Hepatocyte (in vitro differentiated cells): ENCODE results near the gene FBXO11. TPM values are rescaled to one million over a fixed set of nuclear protein-coding genes. Genes with fewer than 3 reads are reported as not detected.
A peak's percentile ranks its signal among the peaks of the same experiment; 100 is the strongest.
"Not testable (repeated sequence)": the region's sequence is repeated elsewhere in the genome, so short reads cannot be mapped to it uniquely, and the experiment has no call there.

Experiments used
- DNase-seq: peaks from one replicate; pipeline ENCODE4 v3.0.0-alpha.2; 2016; ENCODE audit warnings: low spot score
- H2AFZ ChIP-seq: fragments of 200-600 bp; sonication (generic); 2 replicates; pipeline ENCODE4 v1.6.0; 2016; ENCODE audit warnings: antibody characterized with exemption, mild to moderate bottlenecking
- H3K27ac ChIP-seq: fragments of 200-600 bp; sonication (generic); 2 replicates; pipeline ENCODE4 v1.5.1; 2016; ENCODE audit warnings: mild to moderate bottlenecking
- H3K27me3 ChIP-seq: fragments of 200-600 bp; sonication (generic); 2 replicates; pipeline ENCODE4 v1.6.1; 2016
- H3K36me3 ChIP-seq: fragments of 200-600 bp; sonication (generic); replicated peaks from 2 replicates; pipeline ENCODE4 v1.5.1; 2016; ENCODE audit warnings: low read depth; ENCODE audit not compliant: insufficient read depth
- H3K4me1 ChIP-seq: fragments of 200-600 bp; sonication (generic); 2 replicates; pipeline ENCODE4 v1.5.1; 2016; ENCODE audit warnings: mild to moderate bottlenecking, moderate library complexity; ENCODE audit not compliant: insufficient read depth
- H3K4me2 ChIP-seq: fragments of 200-600 bp; sonication (generic); 2 replicates; pipeline ENCODE4 v1.6.0; 2016
- H3K4me3 ChIP-seq: fragments of 200-600 bp; sonication (generic); 2 replicates; pipeline ENCODE4 v1.5.1; 2016; ENCODE audit warnings: mild to moderate bottlenecking
- H3K79me2 ChIP-seq: fragments of 200-600 bp; sonication (generic); 2 replicates; pipeline ENCODE4 v1.6.0; 2017; ENCODE audit warnings: mild to moderate bottlenecking
- H3K9me2 ChIP-seq: fragments of 200-600 bp; sonication (generic); replicated peaks from 2 replicates; pipeline ENCODE4 v1.6.0; 2017; ENCODE audit warnings: mild to moderate bottlenecking; ENCODE audit not compliant: insufficient read depth
- H3K9me3 ChIP-seq: fragments of 200-600 bp; sonication (generic); 2 replicates; pipeline ENCODE4 v1.5.1; 2016; ENCODE audit warnings: low read depth, mild to moderate bottlenecking
- H4K20me1 ChIP-seq: fragments of 200-600 bp; sonication (generic); 2 replicates; pipeline ENCODE4 v1.6.0; 2016; ENCODE audit warnings: mild to moderate bottlenecking; ENCODE audit not compliant: insufficient read depth, poor library complexity, severe bottlenecking
- EZH2 ChIP-seq: fragments of 200-600 bp; sonication (generic); IDR thresholded peaks from 2 replicates; pipeline ENCODE4 v1.6.1; 2016; ENCODE audit warnings: antibody characterized with exemption, mild to moderate bottlenecking, borderline replicate concordance
- EZH2phosphoT487 ChIP-seq: fragments of 200-600 bp; sonication (generic); IDR thresholded peaks from one replicate; pipeline ENCODE4 v1.6.1; 2018; ENCODE audit warnings: antibody characterized with exemption, mild to moderate bottlenecking, low read depth, moderate library complexity; ENCODE audit not compliant: unreplicated experiment, severe bottlenecking
- WGBS: methylation state at CpG from one replicate; pipeline ENCODE4 v1.1.6; 2016; ENCODE audit warnings: low lambda C conversion rate; ENCODE audit errors: missing lambda C conversion rate; 5-methylcytosine and 5-hydroxymethylcytosine counted together
- polyA plus RNA-seq: library from polyadenylated mRNA; unstranded; fragments of >200 nt; fragmentation: Nextera tagmentation; extraction: Ambion mirVana; gene quantifications from 2 replicates; pipeline ENCODE4 v1.2.1, GENCODE V29; 2016
- total RNA-seq: library from RNA; depleted of rRNA; stranded (reverse); fragments of >200 nt; gene quantifications from 2 replicates; pipeline ENCODE4 v1.2.3, GENCODE V29; 2014
- TF ChIP-seq, protein P1 (sequence below): fragments of 200-600 bp; sonication (generic); IDR thresholded peaks from 2 replicates; pipeline ENCODE4 v1.5.1; 2016; ENCODE audit warnings: antibody characterized with exemption, mild to moderate bottlenecking; ENCODE audit not compliant: poor library complexity

Gene FBXO11
- total and polyA plus RNA-seq, 2 experiments from 2014 or later: 22.4 to 63.9 TPM

DNA sequence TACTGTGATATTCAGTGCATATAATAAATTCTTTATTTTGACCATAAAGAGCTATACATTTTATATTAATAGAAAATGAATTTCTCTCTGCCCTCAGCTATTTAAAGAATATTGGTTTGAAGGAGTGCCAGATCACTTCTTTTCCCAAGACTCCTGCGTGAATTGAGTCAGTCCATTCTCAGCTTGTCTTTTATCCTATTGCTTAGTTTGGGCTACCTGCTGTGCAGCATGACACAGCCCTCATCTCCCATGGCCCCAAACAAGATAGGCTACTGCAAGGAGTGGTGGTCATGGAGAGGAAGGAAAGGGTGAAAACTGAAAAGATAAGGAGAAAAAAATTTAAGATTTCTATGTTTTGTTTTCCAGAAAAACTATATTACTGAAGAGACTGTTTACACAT lies 10.1 kb upstream of the FBXO11 start:
- no peaks in the 10 kb centered on the region for H3K9me3 ChIP-seq
- WGBS: 83% methylated on average over 1 of the region's 1 CpG
- no peak overlapping the region for H2AFZ ChIP-seq
- TF ChIP-seq EZH2phosphoT487: no peak
- TF ChIP-seq EZH2: no peak
- TF ChIP-seq, protein P1, sequence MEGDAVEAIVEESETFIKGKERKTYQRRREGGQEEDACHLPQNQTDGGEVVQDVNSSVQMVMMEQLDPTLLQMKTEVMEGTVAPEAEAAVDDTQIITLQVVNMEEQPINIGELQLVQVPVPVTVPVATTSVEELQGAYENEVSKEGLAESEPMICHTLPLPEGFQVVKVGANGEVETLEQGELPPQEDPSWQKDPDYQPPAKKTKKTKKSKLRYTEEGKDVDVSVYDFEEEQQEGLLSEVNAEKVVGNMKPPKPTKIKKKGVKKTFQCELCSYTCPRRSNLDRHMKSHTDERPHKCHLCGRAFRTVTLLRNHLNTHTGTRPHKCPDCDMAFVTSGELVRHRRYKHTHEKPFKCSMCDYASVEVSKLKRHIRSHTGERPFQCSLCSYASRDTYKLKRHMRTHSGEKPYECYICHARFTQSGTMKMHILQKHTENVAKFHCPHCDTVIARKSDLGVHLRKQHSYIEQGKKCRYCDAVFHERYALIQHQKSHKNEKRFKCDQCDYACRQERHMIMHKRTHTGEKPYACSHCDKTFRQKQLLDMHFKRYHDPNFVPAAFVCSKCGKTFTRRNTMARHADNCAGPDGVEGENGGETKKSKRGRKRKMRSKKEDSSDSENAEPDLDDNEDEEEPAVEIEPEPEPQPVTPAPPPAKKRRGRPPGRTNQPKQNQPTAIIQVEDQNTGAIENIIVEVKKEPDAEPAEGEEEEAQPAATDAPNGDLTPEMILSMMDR: no peak
- no peaks in the 10 kb centered on the region for H3K36me3 ChIP-seq
- H3K4me2 ChIP-seq: no peak overlapping the region
- no peaks in the 10 kb centered on the region for H4K20me1 ChIP-seq
- no peaks in the 10 kb centered on the region for H3K9me2 ChIP-seq
- H3K27ac ChIP-seq: no peak overlapping the region
- no peak for DNase-seq
- H3K4me3 ChIP-seq: no peak overlapping the region
- H3K27me3 ChIP-seq: no peaks in the 10 kb centered on the region
- no peaks in the 10 kb centered on the region for H3K79me2 ChIP-seq
- H3K4me1 ChIP-seq: no peaks in the 10 kb centered on the region

DNA sequence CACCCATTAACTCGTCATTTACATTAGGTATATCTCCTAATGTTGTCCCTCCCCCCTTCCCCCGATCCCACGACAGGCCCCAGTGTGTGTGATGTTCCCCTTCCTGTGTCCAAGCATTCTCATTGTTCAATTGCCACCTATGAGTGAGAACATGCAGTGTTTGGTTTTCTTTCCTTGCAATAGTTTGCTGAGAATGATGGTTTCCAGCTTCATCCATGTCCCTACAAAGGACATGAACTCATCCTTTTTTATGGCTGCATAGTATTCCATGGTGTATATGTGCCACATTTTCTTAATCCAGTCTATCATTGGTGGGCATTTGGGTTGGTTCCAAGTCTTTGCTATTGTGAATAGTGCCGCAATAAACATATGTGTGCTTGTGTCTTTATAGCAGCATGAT lies 4.4 kb upstream of the FBXO11 start:
- not testable (repeated sequence) for H3K4me3 ChIP-seq, H3K9me2 ChIP-seq, H4K20me1 ChIP-seq, DNase-seq, H3K36me3 ChIP-seq, H2AFZ ChIP-seq, H3K27ac ChIP-seq, H3K79me2 ChIP-seq, H3K9me3 ChIP-seq, H3K27me3 ChIP-seq, H3K4me2 ChIP-seq, H3K4me1 ChIP-seq
- 88% methylated on average over 4 of the region's 4 CpGs for WGBS

DNA sequence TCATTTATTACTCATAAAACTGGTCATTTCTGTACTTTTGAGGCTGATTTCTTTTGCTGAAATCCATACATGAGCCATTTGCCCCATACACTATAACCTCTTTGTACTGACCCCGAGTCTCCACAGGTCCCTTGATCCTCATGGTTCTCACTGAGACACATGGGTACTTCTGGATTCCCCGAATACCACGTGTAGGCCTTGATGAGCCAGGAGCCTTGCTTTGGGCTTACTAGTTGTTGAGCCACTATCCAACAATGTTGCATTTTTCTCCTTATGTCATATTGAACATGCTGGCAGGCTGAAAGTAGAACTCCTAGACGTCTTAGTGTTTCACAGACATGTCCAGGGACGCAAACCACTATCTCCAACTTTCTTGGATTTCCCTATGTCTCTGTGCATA lies 2.4 kb upstream of the FBXO11 start:
- H3K27me3 ChIP-seq: no peaks in the 10 kb centered on the region
- H3K4me2 ChIP-seq: no peak overlapping the region
- peaks cover 18% of the 10 kb centered on the region for H3K79me2 ChIP-seq
- H2AFZ ChIP-seq: no peak overlapping the region
- no peak overlapping the region for H3K27ac ChIP-seq
- peaks cover 6% of the 10 kb centered on the region for H4K20me1 ChIP-seq
- H3K36me3 ChIP-seq: no peaks in the 10 kb centered on the region
- no peak overlapping the region for H3K4me3 ChIP-seq
- TF ChIP-seq EZH2 (no peak), EZH2phosphoT487 (no peak)
- TF ChIP-seq, protein P1: no peak
- no peaks in the 10 kb centered on the region for H3K9me3 ChIP-seq
- peaks cover 4% of the 10 kb centered on the region for H3K4me1 ChIP-seq
- no peaks in the 10 kb centered on the region for H3K9me2 ChIP-seq
- WGBS: 92% methylated on average over 5 of the region's 5 CpGs
- no peak for DNase-seq

DNA sequence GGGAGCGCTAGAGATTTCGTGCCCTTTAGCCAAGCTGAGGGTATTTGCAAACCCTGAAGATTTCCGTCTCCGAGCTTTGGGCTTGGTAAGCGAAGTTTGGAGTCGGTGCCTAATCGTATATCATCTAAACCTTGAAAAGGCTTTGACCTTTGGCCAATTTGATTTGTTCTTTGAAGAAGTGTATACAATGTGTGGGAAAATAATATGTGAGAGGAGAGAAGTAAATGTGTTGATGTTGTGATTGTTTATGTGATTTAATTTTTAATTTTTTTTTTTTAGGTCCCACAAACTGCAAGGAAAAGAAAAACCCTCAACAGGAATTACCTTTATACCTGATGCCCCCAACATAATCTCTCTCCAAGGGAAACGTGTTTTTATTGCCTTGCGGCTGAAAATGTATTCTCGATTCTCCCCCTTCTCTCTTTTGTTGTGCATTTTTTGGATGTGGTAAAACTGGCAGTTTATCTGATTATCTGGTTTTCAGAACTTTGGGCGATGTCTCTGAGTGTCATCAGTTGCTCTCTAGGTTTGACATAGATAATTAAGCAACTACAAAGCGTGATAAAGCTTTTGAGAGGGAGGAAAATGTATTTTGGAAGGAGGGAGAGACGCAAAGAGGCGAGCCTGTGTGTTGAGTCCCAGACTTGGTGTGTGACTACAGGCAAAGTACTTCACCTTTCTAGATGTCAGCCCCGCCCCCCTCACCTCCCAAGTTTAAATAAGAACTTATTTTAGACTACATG lies 912 bp upstream of the FBXO11 start:
- TF ChIP-seq EZH2phosphoT487: no peak
- no peak for TF ChIP-seq EZH2
- TF ChIP-seq, protein P1: no peak
- Histone ChIP-seq H3K9me3 (no peaks in the 10 kb centered on the region), H3K9me2 (no peaks in the 10 kb centered on the region), H3K27ac (peak overlapping the region; percentile 83), H3K4me3 (peak overlapping the region; percentile 40), H3K79me2 (peaks cover 32% of the 10 kb centered on the region), H2AFZ (peak overlapping the region; percentile 31), H3K36me3 (no peaks in the 10 kb centered on the region), H3K4me1 (peaks cover 8% of the 10 kb centered on the region), H3K27me3 (no peaks in the 10 kb centered on the region), H3K4me2 (peak overlapping the region; percentile 75), H4K20me1 (peaks cover 21% of the 10 kb centered on the region)
- 14% methylated on average over 15 of the region's 15 CpGs for WGBS
- DNase-seq: peak; percentile 28
